GM21737 (cell line): Measurements from ENCODE around the gene CDCA8.

ENCODE experiments used
- ATAC-seq: cut with Tn5 transposase; IDR thresholded peaks from one replicate; pipeline ENCODE4 v1.9.1; 2021; ENCODE audit warnings: mild to moderate bottlenecking, moderate library complexity; ENCODE audit not compliant: unreplicated experiment

Gene CDCA8

GRCh38 chr1:37714689-37715088, 22.4 kb downstream of the CDCA8 start:
- no peak for ATAC-seq

GRCh38 chr1:37716321-37716720, 24.0 kb downstream of the CDCA8 start:
- ATAC-seq, result no peak

DNA sequence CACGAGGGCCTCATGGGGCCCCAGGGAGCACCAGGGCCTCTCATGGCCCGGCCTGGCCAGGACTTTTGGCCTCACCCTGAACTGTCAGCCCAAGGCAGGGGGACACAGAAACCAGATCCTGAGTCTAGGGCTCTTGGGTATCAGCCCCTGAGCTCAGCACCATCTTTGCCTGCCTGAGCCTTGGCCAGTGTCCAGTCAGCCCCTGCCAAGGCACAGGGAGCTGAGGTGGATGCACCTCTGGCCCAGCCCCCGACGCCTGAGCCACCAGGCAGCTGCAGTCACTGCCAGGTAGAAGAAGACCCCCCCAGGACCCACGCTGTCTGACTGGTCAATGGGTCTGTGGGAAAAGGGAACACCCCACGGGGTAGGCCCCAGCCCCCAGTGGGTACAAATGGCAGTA, 25.3 kb downstream of the CDCA8 start:
- no peak for ATAC-seq

GRCh38 chr1:37718181-37718900, 26.0 kb downstream of the CDCA8 start:
- ATAC-seq, result no peak

GRCh38 chr1:37718901-37719571, 26.7 kb downstream of the CDCA8 start:
- ATAC-seq, result no peak

- ATAC-seq, result no peak
Measured at GRCh38 chr1:37719572-37720195, 27.4 kb downstream of the CDCA8 start.

DNA sequence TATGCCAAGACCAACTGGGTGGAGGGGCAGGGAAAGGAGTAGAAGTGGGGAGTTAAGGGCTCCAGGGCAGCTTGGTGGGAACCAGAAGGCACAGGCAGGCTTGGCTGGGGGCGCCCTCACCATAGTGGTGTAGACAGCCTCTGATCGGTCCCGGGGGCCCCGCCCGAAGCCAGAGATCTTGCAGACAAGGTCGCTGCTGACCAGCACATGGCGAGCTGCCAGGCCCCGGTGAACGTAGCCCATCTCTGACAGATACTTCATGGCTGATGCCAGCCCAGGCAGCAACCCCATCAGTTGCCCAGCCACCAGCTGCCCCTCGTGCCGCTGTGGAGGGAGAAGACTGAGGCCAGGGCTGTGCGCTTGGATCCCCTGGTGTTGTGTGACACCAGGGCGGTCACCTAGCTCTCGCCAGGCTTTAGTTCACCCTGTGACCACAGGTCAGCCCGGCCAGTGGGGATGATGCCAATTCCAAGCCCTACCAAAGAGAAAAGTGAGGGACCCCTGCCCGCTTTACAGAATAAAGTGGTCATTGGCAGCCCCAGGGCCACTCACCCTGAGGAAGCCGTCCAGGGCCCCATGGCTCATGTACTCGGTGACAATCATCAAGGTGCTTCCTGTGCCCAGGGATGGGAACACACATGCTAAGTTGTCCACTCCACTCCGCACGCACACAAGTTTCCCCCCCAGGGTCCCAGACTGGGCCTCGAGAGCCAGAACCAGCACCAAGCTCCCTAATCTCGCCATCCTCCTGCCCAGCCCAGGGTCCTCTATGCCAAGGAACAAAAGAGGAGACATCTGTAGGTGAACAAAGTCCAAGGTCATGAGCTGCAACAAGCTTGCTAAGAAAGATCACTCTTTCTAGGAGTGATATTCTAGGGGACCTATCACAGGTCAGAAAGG, 28.2 kb downstream of the CDCA8 start:
- no peak for ATAC-seq

- no peak for ATAC-seq
Measured at GRCh38 chr1:37721565-37721964, 29.2 kb downstream of the CDCA8 start.

- ATAC-seq, result no peak
Measured at GRCh38 chr1:37722181-37723071, 30.1 kb downstream of the CDCA8 start.

GRCh38 chr1:37723072-37723389, 30.7 kb downstream of the CDCA8 start:
- ATAC-seq, result no peak

- no peak for ATAC-seq
Measured at GRCh38 chr1:37723390-37724078, 31.2 kb downstream of the CDCA8 start.

- no peak for ATAC-seq
Measured at GRCh38 chr1:37724575-37724974, 32.3 kb downstream of the CDCA8 start.

- no peak for ATAC-seq
Measured at GRCh38 chr1:37725851-37726613, 33.7 kb downstream of the CDCA8 start.

DNA sequence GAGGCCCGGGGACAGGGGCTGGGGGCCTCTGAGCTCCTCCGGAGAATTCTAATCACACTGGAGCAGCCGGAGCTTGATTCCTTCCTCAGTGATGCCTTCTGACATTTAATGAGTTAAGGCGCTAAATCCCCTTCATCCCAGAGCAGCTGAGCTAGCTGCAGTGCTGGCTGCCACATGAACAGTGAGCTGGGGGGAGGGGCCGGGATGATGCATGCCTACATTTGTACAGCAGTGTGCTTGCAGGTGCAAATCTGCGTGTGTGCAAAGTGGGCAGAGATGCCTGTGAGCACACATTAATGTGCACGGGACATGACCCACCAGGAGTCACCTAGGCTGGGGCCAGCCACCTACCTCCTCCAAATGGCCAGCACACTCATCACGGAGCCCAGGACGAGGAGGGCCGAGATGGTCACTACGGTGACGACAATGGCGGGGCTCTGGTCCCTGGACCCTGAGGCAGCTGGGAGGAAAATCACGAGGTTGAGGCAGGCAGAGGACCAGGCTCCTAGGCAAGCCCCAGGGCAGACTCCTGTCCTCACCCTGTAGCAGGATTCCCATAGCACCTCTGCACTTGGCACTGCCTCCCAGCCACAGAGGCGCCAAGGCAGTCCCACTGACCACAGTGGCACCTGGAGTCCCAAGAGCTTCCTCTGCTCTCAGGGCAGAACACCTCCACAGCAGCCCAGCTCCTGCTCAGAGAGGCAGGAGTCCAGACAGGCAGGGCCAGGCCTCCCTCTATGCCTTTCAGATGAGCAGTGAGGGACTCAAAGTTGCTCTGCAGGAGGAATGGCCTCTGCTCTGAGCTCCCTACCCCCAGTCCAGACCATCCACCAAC, 34.7 kb downstream of the CDCA8 start:
- no peak for ATAC-seq

DNA sequence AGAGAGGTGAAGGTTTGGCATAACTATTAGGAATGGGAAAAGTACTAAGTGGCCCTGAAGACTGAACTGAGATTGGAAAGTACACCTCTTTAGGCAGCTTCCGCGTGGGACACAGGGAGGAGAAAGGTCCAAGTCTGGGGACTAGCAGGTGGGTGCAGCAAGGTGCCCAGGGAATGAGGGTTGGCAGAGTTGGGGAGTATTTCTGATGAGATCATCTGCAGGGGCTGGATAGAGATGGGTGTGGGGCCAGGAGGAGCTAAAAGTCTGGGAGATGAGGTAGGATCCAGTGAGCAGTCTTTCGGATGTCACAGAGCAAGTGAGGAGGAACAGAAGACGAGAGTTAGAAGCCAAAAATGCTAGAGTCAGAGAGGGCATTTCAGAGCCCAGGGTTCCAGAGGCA, 36.1 kb downstream of the CDCA8 start:
- no peak for ATAC-seq

GRCh38 chr1:37730376-37730775, 38.1 kb downstream of the CDCA8 start:
- no peak for ATAC-seq

DNA sequence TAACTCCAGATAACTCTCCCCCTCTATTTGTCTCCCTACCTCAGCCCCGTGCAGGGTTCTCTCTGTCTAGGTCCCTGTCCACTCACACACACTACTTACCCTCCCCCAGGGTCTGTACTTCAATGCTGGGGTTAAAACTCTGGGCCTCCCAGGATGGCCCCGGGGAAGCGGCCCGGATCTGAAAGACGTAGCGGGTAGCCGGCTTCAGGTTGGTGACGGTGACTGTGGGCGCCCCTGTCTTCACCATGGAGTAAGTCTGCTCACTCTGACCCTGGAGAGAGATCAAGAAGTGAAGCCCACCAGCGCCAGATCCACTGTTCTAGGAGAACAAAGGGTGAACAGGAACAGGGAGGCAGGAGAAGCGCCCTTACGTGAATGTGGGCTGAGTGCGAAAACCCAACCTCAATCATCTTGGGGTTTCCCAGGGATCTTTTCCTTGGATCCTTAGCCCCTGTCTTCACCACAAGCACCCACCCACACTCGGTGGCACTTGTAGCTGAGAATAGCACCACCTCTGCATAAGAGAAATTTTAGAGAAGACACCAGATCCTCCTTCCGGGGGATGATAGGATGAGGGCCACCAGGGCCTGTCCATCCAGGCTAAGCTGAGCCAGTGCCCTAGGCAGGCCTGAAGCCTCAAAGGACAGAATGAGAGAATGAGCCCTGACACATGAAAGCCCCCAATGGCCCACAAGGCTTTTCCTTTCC, 39.1 kb downstream of the CDCA8 start:
- no peak for ATAC-seq
